Measurements from ENCODE around the gene LCMT2.

DNA sequence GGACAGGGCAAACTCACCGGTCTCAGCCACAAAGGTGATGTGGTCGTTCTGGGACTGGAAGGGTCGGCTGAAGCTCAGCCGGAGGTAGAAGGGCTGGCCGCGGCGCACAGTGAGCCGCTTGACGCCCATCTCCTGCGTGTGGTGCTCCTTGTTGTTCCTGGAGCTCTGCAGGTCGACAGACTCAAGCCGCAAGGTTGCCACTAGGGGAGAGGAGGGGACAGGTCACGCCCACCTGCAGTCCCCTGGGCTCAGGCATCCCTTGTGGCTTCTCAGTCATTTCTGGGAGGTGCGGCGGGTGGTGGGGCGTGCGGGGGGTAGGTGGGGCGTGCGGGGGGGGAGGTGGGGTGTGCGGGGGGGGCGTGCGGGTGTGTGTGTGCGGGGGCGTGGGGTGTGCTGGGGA is 36.9 kb downstream of the LCMT2 start:
- TF ChIP-seq, protein P1, sequence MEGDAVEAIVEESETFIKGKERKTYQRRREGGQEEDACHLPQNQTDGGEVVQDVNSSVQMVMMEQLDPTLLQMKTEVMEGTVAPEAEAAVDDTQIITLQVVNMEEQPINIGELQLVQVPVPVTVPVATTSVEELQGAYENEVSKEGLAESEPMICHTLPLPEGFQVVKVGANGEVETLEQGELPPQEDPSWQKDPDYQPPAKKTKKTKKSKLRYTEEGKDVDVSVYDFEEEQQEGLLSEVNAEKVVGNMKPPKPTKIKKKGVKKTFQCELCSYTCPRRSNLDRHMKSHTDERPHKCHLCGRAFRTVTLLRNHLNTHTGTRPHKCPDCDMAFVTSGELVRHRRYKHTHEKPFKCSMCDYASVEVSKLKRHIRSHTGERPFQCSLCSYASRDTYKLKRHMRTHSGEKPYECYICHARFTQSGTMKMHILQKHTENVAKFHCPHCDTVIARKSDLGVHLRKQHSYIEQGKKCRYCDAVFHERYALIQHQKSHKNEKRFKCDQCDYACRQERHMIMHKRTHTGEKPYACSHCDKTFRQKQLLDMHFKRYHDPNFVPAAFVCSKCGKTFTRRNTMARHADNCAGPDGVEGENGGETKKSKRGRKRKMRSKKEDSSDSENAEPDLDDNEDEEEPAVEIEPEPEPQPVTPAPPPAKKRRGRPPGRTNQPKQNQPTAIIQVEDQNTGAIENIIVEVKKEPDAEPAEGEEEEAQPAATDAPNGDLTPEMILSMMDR (IDR thresholded peaks at IDR 0.05; ENCODE audit: low read depth, low read length, poor library complexity, severe bottlenecking): no peak
- no peak for TF ChIP-seq EZH2phosphoT487 (IDR thresholded peaks at IDR 0.05; ENCODE audit: borderline replicate concordance, low read length)
